CD4-positive, alpha-beta T cell treated with Interleukin-10 for 1 hour (primary cell): ENCODE data around the gene FAM174B.

Experiments used
- DNase-seq: peaks from one replicate; pipeline ENCODE4 v3.0.0-alpha.2; 2020

The FAM174B gene

GRCh38 chr15:92655178-92655995 is at the start of gene FAM174B:
Gene FAM174B, minus strand, starts transcription at chr15:92655775.
- no peak for DNase-seq

- no peak for DNase-seq
Measured at GRCh38 chr15:92696096-92696495, 40.5 kb upstream of the FAM174B start.

GRCh38 chr15:92693691-92694331 is 38.2 kb upstream of the FAM174B start:
- DNase-seq, result no peak

GRCh38 chr15:92690395-92690794 is 34.8 kb upstream of the FAM174B start:
- DNase-seq, result no peak

- DNase-seq, result no peak
Measured at GRCh38 chr15:92687746-92688145, 32.2 kb upstream of the FAM174B start.

GRCh38 chr15:92687195-92687602 is 31.6 kb upstream of the FAM174B start:
- DNase-seq, result no peak

GRCh38 chr15:92683511-92683834 is 27.9 kb upstream of the FAM174B start:
- DNase-seq, result no peak

GRCh38 chr15:92682741-92683510 is 27.4 kb upstream of the FAM174B start:
- DNase-seq, result no peak

GRCh38 chr15:92681141-92681631 is 25.6 kb upstream of the FAM174B start:
- DNase-seq, result no peak

- no peak for DNase-seq
Measured at GRCh38 chr15:92677999-92678398, 22.4 kb upstream of the FAM174B start.

GRCh38 chr15:92676561-92676960 is 21.0 kb upstream of the FAM174B start:
- no peak for DNase-seq

- no peak for DNase-seq
Measured at GRCh38 chr15:92675485-92675884, 19.9 kb upstream of the FAM174B start.

- DNase-seq, result no peak
Measured at GRCh38 chr15:92674347-92674746, 18.8 kb upstream of the FAM174B start.

GRCh38 chr15:92672102-92672501 is 16.5 kb upstream of the FAM174B start:
- no peak for DNase-seq

GRCh38 chr15:92671406-92671805 is 15.8 kb upstream of the FAM174B start:
- no peak for DNase-seq

- no peak for DNase-seq
Measured at GRCh38 chr15:92670621-92671020, 15.0 kb upstream of the FAM174B start.

- no peak for DNase-seq
Measured at GRCh38 chr15:92669432-92669831, 13.9 kb upstream of the FAM174B start.

GRCh38 chr15:92668620-92669019 is 13.0 kb upstream of the FAM174B start:
- DNase-seq, result no peak

GRCh38 chr15:92667970-92668485 is 12.5 kb upstream of the FAM174B start:
- DNase-seq, result no peak

- DNase-seq, result no peak
Measured at GRCh38 chr15:92667287-92667904, 11.8 kb upstream of the FAM174B start.

GRCh38 chr15:92666780-92667179 is 11.2 kb upstream of the FAM174B start:
- DNase-seq, result no peak

- no peak for DNase-seq
Measured at GRCh38 chr15:92665100-92665555, 9.6 kb upstream of the FAM174B start.
